Endodermal cell (in vitro differentiated cells): Measurements from ENCODE around the gene OR3A1. TPM values are rescaled to one million over a fixed set of nuclear protein-coding genes. Genes with fewer than 3 reads are reported as not detected.
"Not testable (repeated sequence)": the region's sequence is repeated elsewhere in the genome, so short reads cannot be mapped to it uniquely, and the experiment has no call there.

ENCODE experiments used
- DNase-seq: peaks from one replicate; pipeline ENCODE4 v3.0.0-alpha.2; 2017
- H3K27ac ChIP-seq: 2 replicates; pipeline ENCODE4 v1.5.1; 2013; ENCODE audit warnings: mild to moderate bottlenecking, low read depth, low read length, moderate library complexity
- H3K27me3 ChIP-seq: 2 replicates; pipeline ENCODE4 v1.6.1; 2013; ENCODE audit warnings: mild to moderate bottlenecking, low read length, moderate library complexity; ENCODE audit not compliant: insufficient read depth, control insufficient read depth, poor library complexity, severe bottlenecking
- H3K36me3 ChIP-seq: 2 replicates; pipeline ENCODE4 v1.7.0; 2013; ENCODE audit warnings: mild to moderate bottlenecking, low read length, moderate library complexity; ENCODE audit not compliant: control insufficient read depth, insufficient read depth
- H3K4me1 ChIP-seq: one replicate; pipeline ENCODE4 v1.7.0; 2013; ENCODE audit warnings: low read length; ENCODE audit not compliant: control insufficient read depth, insufficient read depth
- H3K4me3 ChIP-seq: 2 replicates; pipeline ENCODE4 v1.5.1; 2013; ENCODE audit warnings: mild to moderate bottlenecking, low read length, moderate library complexity
- H3K9ac ChIP-seq: 2 replicates; pipeline ENCODE4 v1.6.1; 2013; ENCODE audit warnings: mild to moderate bottlenecking, low read length, moderate library complexity; ENCODE audit not compliant: poor library complexity, severe bottlenecking; ENCODE audit errors: extremely low read depth
- H3K9me3 ChIP-seq: 2 replicates; pipeline ENCODE4 v1.6.1; 2013; ENCODE audit warnings: mild to moderate bottlenecking, low read length, moderate library complexity; ENCODE audit not compliant: control insufficient read depth
- H3K27ac Mint-ChIP-seq: 2 replicates; pipeline ENCODE4 v1.8.0; 2020; ENCODE audit warnings: mixed read lengths
- H3K27me3 Mint-ChIP-seq: 2 replicates; pipeline ENCODE4 v1.8.0; 2021; ENCODE audit warnings: mild to moderate bottlenecking, mixed read lengths; ENCODE audit not compliant: insufficient read depth
- H3K36me3 Mint-ChIP-seq: 2 replicates; pipeline ENCODE4 v1.8.0; 2020; ENCODE audit warnings: low read depth, mixed read lengths
- H3K4me1 Mint-ChIP-seq: 2 replicates; pipeline ENCODE4 v1.8.0; 2020; ENCODE audit warnings: mixed read lengths
- H3K4me3 Mint-ChIP-seq: 2 replicates; pipeline ENCODE4 v1.8.0; 2020; ENCODE audit warnings: mild to moderate bottlenecking, moderate library complexity, mixed read lengths
- H3K9me3 Mint-ChIP-seq: 2 replicates; pipeline ENCODE4 v1.8.0; 2020; ENCODE audit warnings: mild to moderate bottlenecking, mixed read lengths
- CTCF ChIP-seq: fragments of 200-600 bp; sonication (generic); conservative IDR thresholded peaks from 2 replicates; pipeline ENCODE4 v1.5.0; 2021; ENCODE audit warnings: antibody characterized with exemption, mild to moderate bottlenecking
- WGBS, 2 experiments: methylation state at CpG; one replicate each; pipeline versions ENCODE4 v1.1.5 to v1.1.7; 2013; ENCODE audit warnings: missing lambda C conversion rate in 2 of 2, mixed read lengths in 1 of 2; ENCODE audit not compliant: insufficient coverage in 1 of 2, insufficient read length in 1 of 2; 5-methylcytosine and 5-hydroxymethylcytosine counted together
- long read RNA-seq, 4 experiments: library from polyadenylated mRNA in 2 of 4; library from RNA in 1 of 4; library from capped mRNA in 1 of 4; stranded (forward) in 3 of 4; unstranded in 1 of 4; transcript quantifications; one replicate each; pipeline ENCODE4 v2.0.0, GENCODE V29; 2020 to 2021; ENCODE audit warnings: inconsistent platforms in 1 of 4
- polyA plus RNA-seq, 2 experiments: library from polyadenylated mRNA; stranded (reverse); fragments of 50-300 nt; gene quantifications; one replicate each; pipeline ENCODE4 v1.2.3, GENCODE V29; 2013
- total RNA-seq, 2 donors: library from RNA; stranded (reverse); fragmentation: NEBNext Ultra II Directional in 1 of 2; extraction: Animal tissue kit (Norgen Biotek cat#: 25700) in 1 of 2; gene quantifications; 2 replicates in 1 of 2; 3 replicates in 1 of 2; pipeline ENCODE4 v1.2.1, GENCODE V29; 2021

The OR3A1 gene
- not detected for total RNA-seq
- polyA plus RNA-seq (2013, experiment 1 of 2), result not detected
- not detected for polyA plus RNA-seq (2013, experiment 2 of 2)
- long read RNA-seq, experiment 1, result 0 reads
- long read RNA-seq, experiment 2, result 0 reads
- long read RNA-seq, experiment 3, result 0 reads
- long read RNA-seq, experiment 4, result 0 reads

- H3K27ac Mint-ChIP-seq, result no peak within 1 kb of the TSS
- H3K27me3 ChIP-seq, result no peaks in the 10 kb centered on the region
- 68 to 89% methylated on average over 4 to 6 of the region's 6 CpGs for WGBS, 2 experiments
- no peaks in the 10 kb centered on the region for H3K27me3 Mint-ChIP-seq
- H3K36me3 Mint-ChIP-seq, result no peaks in the 10 kb centered on the region
- no peaks in the 10 kb centered on the region for H3K36me3 ChIP-seq
- no peak within 1 kb of the TSS for H3K4me3 ChIP-seq
- peaks cover 29% of the 10 kb centered on the region for H3K9me3 ChIP-seq
- no peaks in the 10 kb centered on the region for H3K4me1 ChIP-seq
- TF ChIP-seq CTCF, result no peak
- H3K9ac ChIP-seq, result no peak within 1 kb of the TSS
- no peak within 1 kb of the TSS for H3K27ac ChIP-seq
- no peak for DNase-seq
- H3K9me3 Mint-ChIP-seq, result peaks cover 78% of the 10 kb centered on the region
- no peaks in the 10 kb centered on the region for H3K4me1 Mint-ChIP-seq
- no peak within 1 kb of the TSS for H3K4me3 Mint-ChIP-seq
These were observed at the start of gene OR3A1 for GRCh38 chr17:3298260-3298659. Gene OR3A1, minus strand, starts transcription at chr17:3298360. Its CDS starts 5,778 bp downstream, at chr17:3292582.

GRCh38 chr17:3342782-3343181, 44.6 kb upstream of the OR3A1 start:
- H3K27ac Mint-ChIP-seq, H3K4me3 ChIP-seq, H3K36me3 ChIP-seq, H3K4me1 Mint-ChIP-seq, H3K4me1 ChIP-seq, H3K36me3 Mint-ChIP-seq, H3K27me3 Mint-ChIP-seq, H3K27me3 ChIP-seq, H3K4me3 Mint-ChIP-seq, DNase-seq, H3K9ac ChIP-seq, H3K27ac ChIP-seq: not testable (repeated sequence)
- H3K9me3 Mint-ChIP-seq, result peaks cover 89% of the 10 kb centered on the region
- peaks cover 32% of the 10 kb centered on the region for H3K9me3 ChIP-seq
- WGBS, 2 experiments, result 84 to 85% methylated on average over 12 of the region's 12 CpGs

- Mint-ChIP-seq H3K4me1 (no peaks in the 10 kb centered on the region), H3K9me3 (peaks cover 72% of the 10 kb centered on the region), H3K4me3 (no peak overlapping the region), H3K27ac (no peak overlapping the region), H3K27me3 (no peaks in the 10 kb centered on the region), H3K36me3 (no peaks in the 10 kb centered on the region)
- peaks cover 7% of the 10 kb centered on the region for H3K9me3 ChIP-seq
- TF ChIP-seq CTCF, result no peak
- no peak overlapping the region for H3K9ac ChIP-seq
- no peak for DNase-seq
- no peak overlapping the region for H3K27ac ChIP-seq
- no peaks in the 10 kb centered on the region for H3K4me1 ChIP-seq
- no peak overlapping the region for H3K4me3 ChIP-seq
- H3K36me3 ChIP-seq, result no peaks in the 10 kb centered on the region
- no peaks in the 10 kb centered on the region for H3K27me3 ChIP-seq
- WGBS, 2 experiments, result 57 to 68% methylated on average over 4 of the region's 4 CpGs
These were observed 37.7 kb upstream of the OR3A1 start for GRCh38 chr17:3335876-3336275.

- H3K9ac ChIP-seq, result no peak overlapping the region
- H3K4me1 ChIP-seq, result no peaks in the 10 kb centered on the region
- H3K36me3 Mint-ChIP-seq, result no peaks in the 10 kb centered on the region
- no peak overlapping the region for H3K4me3 Mint-ChIP-seq
- WGBS, 2 experiments, result 52 to 69% methylated on average over 5 of the region's 5 CpGs
- H3K27ac Mint-ChIP-seq, result no peak overlapping the region
- no peaks in the 10 kb centered on the region for H3K36me3 ChIP-seq
- no peak for DNase-seq
- no peaks in the 10 kb centered on the region for H3K4me1 Mint-ChIP-seq
- H3K9me3 ChIP-seq, result peaks cover 27% of the 10 kb centered on the region
- no peak overlapping the region for H3K4me3 ChIP-seq
- H3K27me3 Mint-ChIP-seq, result no peaks in the 10 kb centered on the region
- peaks cover 72% of the 10 kb centered on the region for H3K9me3 Mint-ChIP-seq
- no peak overlapping the region for H3K27ac ChIP-seq
- H3K27me3 ChIP-seq, result no peaks in the 10 kb centered on the region
- TF ChIP-seq CTCF, result no peak
These were observed 20.2 kb upstream of the OR3A1 start for GRCh38 chr17:3318336-3318735.
